GM06990 (cell line): ENCODE measurements around the gene FBXL22.

Source experiments
- DNase-seq: peaks from one replicate; pipeline ENCODE4 v3.0.0-alpha.2; 2011; ENCODE audit not compliant: insufficient read length; ENCODE audit errors: extremely low read depth
- H3K27me3 ChIP-seq: replicated peaks from 2 replicates; pipeline ENCODE4 v1.6.0; 2011; ENCODE audit warnings: low read length; ENCODE audit not compliant: control insufficient read depth, insufficient read depth
- H3K36me3 ChIP-seq: 2 replicates; pipeline ENCODE4 v1.5.1; 2011; ENCODE audit warnings: low read length; ENCODE audit not compliant: control insufficient read depth, insufficient read depth
- H3K4me3 ChIP-seq: replicated peaks from 2 replicates; pipeline ENCODE4 v1.5.1; 2011; ENCODE audit warnings: low read depth, mild to moderate bottlenecking, control low read depth, low read length
- TF ChIP-seq, protein P1 (sequence below): IDR thresholded peaks from 2 replicates; pipeline ENCODE4 v1.5.1; 2011; ENCODE audit warnings: low read length, control low read depth, mild to moderate bottlenecking, inconsistent platforms; ENCODE audit not compliant: insufficient read depth, poor library complexity, severe bottlenecking

Gene FBXL22

DNA sequence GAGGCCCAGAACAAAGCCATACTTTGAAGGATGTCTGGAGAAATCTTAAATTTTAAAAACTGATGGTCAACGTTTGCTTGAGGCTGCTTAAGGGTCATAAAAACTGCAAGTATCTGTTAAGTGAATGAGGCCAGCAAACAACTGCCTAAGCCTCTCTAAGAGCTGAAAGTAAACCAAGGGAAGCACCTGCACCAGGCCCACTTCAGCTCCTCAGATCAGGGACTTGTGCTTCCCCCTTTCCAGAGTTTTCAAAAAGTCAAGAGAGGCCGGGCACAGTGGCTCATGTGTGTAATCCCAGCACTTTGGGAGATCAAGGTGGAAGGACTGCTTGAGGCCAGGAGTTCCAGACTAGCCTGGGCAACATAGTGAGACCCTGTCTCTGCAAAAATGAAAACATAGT is 9.1 kb downstream of the FBXL22 start:
- Histone ChIP-seq H3K27me3 (no peaks in the 10 kb centered on the region), H3K36me3 (peaks cover 22% of the 10 kb centered on the region), H3K4me3 (no peak overlapping the region)
- DNase-seq, result no peak
- TF ChIP-seq, protein P1, sequence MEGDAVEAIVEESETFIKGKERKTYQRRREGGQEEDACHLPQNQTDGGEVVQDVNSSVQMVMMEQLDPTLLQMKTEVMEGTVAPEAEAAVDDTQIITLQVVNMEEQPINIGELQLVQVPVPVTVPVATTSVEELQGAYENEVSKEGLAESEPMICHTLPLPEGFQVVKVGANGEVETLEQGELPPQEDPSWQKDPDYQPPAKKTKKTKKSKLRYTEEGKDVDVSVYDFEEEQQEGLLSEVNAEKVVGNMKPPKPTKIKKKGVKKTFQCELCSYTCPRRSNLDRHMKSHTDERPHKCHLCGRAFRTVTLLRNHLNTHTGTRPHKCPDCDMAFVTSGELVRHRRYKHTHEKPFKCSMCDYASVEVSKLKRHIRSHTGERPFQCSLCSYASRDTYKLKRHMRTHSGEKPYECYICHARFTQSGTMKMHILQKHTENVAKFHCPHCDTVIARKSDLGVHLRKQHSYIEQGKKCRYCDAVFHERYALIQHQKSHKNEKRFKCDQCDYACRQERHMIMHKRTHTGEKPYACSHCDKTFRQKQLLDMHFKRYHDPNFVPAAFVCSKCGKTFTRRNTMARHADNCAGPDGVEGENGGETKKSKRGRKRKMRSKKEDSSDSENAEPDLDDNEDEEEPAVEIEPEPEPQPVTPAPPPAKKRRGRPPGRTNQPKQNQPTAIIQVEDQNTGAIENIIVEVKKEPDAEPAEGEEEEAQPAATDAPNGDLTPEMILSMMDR, result no peak

DNA sequence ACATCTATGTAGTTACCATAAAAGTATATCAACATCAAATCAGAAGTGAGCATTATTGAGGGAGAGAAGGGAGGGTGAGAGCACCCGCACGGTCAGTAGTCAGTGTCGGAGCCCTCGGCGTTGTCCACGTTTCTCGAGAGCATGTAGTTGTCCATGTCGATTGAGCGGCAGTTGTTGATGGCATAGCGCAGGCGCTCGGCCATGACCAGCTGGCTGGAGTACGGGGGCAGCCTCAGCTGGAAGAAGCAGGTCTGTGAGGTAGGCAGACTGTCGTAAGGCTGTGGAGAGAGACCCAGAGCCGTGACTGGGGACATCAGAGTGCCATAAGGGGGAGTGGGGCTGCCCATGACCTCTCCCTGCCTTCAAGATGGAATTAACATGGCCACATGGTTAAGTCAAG is 11.8 kb downstream of the FBXL22 start:
- DNase-seq, result no peak
- Histone ChIP-seq H3K4me3 (no peak overlapping the region), H3K36me3 (peaks cover 33% of the 10 kb centered on the region), H3K27me3 (no peaks in the 10 kb centered on the region)
- TF ChIP-seq, protein P1, result no peak

DNA sequence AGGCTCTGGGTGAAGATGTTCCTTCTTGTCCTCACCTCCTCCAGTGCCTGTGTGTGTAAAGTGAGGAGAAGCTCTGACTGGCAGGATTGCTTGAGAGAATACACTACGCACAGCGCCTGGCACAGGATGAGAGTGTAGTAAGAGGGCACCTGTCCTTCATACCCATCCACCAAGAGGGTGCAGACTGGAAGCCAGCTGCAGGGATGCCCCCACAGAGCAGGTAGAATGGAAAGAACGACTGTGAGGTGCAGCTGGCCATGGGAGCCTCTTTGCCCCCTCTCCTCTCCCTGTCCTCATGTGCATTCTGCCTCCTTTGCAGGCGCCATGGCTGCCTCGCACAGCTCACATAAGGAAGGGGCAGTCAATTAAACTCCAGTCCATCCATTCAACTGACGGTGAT is 12.3 kb downstream of the FBXL22 start:
- TF ChIP-seq, protein P1, result no peak
- DNase-seq, result no peak
- H3K27me3 ChIP-seq, result no peaks in the 10 kb centered on the region
- H3K4me3 ChIP-seq, result no peak overlapping the region
- peaks cover 35% of the 10 kb centered on the region for H3K36me3 ChIP-seq

DNA sequence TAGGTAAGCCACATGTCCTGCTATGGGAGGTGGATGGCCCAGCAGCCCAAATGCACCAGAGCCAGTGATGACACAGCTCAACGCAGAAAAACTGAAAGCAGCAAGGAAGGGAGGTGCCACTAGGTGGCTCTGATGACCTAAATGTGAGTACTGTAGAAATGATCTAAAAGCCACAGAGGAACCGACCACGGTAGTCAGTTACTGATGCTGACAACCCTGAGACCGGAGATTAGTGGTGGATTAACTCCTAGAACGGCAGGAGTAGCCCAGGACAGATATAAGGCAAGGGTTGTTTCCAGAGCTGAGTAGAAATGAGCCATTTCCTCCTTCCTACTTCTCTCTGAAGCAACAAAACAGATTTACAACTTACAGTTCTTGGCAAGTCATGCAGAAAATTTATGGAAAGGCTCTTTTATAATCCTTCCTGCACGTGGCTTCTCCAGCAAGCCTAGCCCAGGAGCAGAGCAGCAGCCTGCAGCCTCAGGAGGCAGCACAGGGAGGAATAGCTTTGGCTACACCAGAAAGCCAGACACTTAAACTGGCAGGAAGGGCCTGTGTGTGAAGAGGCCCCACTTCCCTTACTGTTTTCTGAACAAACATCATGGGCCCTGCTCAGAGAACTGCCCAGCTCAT is 13.1 kb downstream of the FBXL22 start:
- peaks cover 38% of the 10 kb centered on the region for H3K36me3 ChIP-seq
- no peaks in the 10 kb centered on the region for H3K27me3 ChIP-seq
- DNase-seq, result peak; percentile 50
- no peak overlapping the region for H3K4me3 ChIP-seq
- TF ChIP-seq, protein P1, result peak; percentile 89

DNA sequence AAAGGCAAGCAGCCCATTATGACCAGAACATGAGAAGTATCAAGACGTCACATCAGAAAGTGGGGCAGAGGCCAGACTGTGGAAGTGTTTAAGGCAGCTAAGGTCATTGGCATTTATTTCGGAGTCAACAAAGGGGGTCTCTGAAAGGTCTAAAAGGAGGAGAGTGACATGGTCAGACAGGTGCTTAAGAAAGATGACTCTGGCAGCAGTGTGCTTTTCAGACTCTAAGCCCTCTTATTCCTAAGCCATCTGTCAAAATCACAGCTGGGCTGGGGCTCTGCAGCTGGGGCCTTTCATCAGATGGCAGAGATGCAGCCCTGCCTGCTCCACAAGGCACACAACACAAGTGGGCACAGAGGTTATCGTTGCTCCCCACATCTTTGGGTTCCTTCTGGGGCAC is 14.0 kb downstream of the FBXL22 start:
- no peaks in the 10 kb centered on the region for H3K27me3 ChIP-seq
- peaks cover 38% of the 10 kb centered on the region for H3K36me3 ChIP-seq
- TF ChIP-seq, protein P1, result no peak
- no peak for DNase-seq
- no peak overlapping the region for H3K4me3 ChIP-seq

DNA sequence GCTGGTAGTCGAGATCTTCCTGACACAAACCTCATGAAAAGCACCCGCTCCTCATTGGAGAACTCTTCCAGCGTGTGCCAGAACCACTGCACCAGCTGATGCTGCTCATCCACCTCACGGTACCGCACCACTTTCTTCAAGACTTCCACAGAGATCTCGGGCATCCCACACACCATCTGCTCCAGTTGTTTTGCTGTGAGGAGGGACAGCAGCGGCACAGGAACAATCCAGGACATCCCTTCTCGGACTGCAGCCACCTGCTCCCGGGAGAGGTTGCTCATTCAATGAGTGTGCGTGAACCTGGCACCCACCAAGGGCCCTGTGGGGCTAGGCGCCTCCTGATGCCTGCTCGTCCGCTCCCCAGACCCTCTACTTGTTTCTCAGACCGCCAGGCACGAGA is 15.1 kb downstream of the FBXL22 start:
- DNase-seq, result no peak
- H3K36me3 ChIP-seq, result peaks cover 35% of the 10 kb centered on the region
- H3K4me3 ChIP-seq, result no peak overlapping the region
- TF ChIP-seq, protein P1, result no peak
- H3K27me3 ChIP-seq, result no peaks in the 10 kb centered on the region
